ENCODE measurements around the gene GNAT2.

GNAT2 gene

GRCh38 chr1:109625601-109626560 lies 6.5 kb upstream of the GNAT2 start:
- H3K9ac ChIP-seq (ENCODE audit: low read depth, low read length) = no peak overlapping the region
- no peaks in the 10 kb centered on the region; the same call in 1 of the 2 replicates for H3K4me1 ChIP-seq (ENCODE audit: control insufficient read depth, insufficient read depth, low read length)

GRCh38 chr1:109625176-109625575 lies 5.8 kb upstream of the GNAT2 start:
- H3K27me3 ChIP-seq (ENCODE audit: control insufficient read depth, insufficient read depth, low read length) = no peaks in the 10 kb centered on the region
- no peaks in the 10 kb centered on the region; the same call in 1 of the 2 replicates for H3K4me1 ChIP-seq (ENCODE audit: control insufficient read depth, insufficient read depth, low read length)
- H3K36me3 ChIP-seq (ENCODE audit: control insufficient read depth, insufficient read depth, low read length) = peaks cover 38% of the 10 kb centered on the region
- H3K9me3 ChIP-seq (ENCODE audit: control insufficient read depth, insufficient read depth, low read length) = no peaks in the 10 kb centered on the region
- no peak overlapping the region for H3K27ac ChIP-seq (ENCODE audit: low read depth, low read length)
- no peak overlapping the region for H3K9ac ChIP-seq (ENCODE audit: low read depth, low read length)
- no peak overlapping the region for H3K4me3 ChIP-seq (ENCODE audit: low read depth, low read length)

More at GRCh38 chr1:109625601-109626560, 6.5 kb upstream of the GNAT2 start:
- Histone ChIP-seq H3K36me3 (ENCODE audit: control insufficient read depth, insufficient read depth, low read length) (peaks cover 41% of the 10 kb centered on the region), H3K4me3 (ENCODE audit: low read depth, low read length) (no peak overlapping the region), H3K9me3 (ENCODE audit: control insufficient read depth, insufficient read depth, low read length) (no peaks in the 10 kb centered on the region), H3K27me3 (ENCODE audit: control insufficient read depth, insufficient read depth, low read length) (no peaks in the 10 kb centered on the region), H3K27ac (ENCODE audit: low read depth, low read length) (no peak overlapping the region)

DNA sequence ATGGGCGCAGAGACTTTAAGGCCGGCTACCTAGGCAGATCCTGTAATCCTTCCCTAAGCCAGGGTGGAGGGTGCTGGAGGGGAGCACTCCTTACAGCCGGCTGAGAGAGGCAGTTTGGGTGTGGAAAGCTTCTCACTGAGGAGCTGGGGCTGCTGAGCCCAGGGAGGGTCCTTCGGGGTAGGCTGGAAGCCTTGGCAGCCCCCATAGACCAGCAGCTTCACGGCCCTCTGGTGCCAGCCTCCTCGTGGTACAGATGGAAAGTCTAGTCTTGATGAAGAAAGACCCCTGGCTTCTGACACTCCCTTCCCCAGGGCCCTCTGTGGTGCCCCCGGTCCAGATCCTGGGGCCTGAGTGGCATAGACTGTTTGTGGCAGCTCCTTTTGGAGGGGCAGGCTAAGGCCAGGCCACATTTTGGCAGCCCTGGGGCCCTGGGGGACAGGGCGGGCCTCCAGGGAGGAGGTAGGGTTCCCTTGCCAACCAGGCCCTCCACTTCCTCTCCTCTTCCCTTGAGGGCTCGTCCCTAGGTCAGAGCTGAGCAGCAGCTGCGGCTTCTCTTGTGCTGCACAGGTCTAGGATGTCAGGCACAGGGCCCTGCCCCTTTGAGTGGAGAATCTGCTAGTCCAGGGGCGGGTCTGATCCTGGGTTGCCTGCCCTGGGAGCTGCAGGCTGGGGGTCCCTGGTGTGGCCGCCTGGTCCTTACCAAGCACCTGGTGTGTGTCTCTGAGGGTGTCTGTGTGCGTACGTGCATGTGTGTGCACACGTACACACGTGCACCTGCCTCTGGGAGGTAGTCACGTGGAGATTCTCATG lies 5.0 kb upstream of the GNAT2 start:
- Histone ChIP-seq H3K36me3 (ENCODE audit: control insufficient read depth, insufficient read depth, low read length) (peaks cover 31% of the 10 kb centered on the region), H3K4me1 (ENCODE audit: control insufficient read depth, insufficient read depth, low read length) (peaks cover under 1% of the 10 kb centered on the region), H3K27ac (ENCODE audit: low read depth, low read length) (no peak overlapping the region), H3K4me3 (ENCODE audit: low read depth, low read length) (no peak overlapping the region), H3K9ac (ENCODE audit: low read depth, low read length) (no peak overlapping the region), H3K9me3 (ENCODE audit: control insufficient read depth, insufficient read depth, low read length) (no peaks in the 10 kb centered on the region), H3K27me3 (ENCODE audit: control insufficient read depth, insufficient read depth, low read length) (no peaks in the 10 kb centered on the region)

GRCh38 chr1:109623601-109624161 lies 4.3 kb upstream of the GNAT2 start:
- Histone ChIP-seq H3K4me3 (ENCODE audit: low read depth, low read length) (no peak overlapping the region), H3K9me3 (ENCODE audit: control insufficient read depth, insufficient read depth, low read length) (no peaks in the 10 kb centered on the region), H3K27me3 (ENCODE audit: control insufficient read depth, insufficient read depth, low read length) (no peaks in the 10 kb centered on the region), H3K36me3 (ENCODE audit: control insufficient read depth, insufficient read depth, low read length) (peaks cover 24% of the 10 kb centered on the region), H3K27ac (ENCODE audit: low read depth, low read length) (no peak overlapping the region), H3K4me1 (ENCODE audit: control insufficient read depth, insufficient read depth, low read length) (peaks cover 8% of the 10 kb centered on the region), H3K9ac (ENCODE audit: low read depth, low read length) (no peak overlapping the region)

- H3K4me3 ChIP-seq (ENCODE audit: low read depth, low read length) = no peak overlapping the region
- H3K27me3 ChIP-seq (ENCODE audit: control insufficient read depth, insufficient read depth, low read length) = no peaks in the 10 kb centered on the region
- H3K9ac ChIP-seq (ENCODE audit: low read depth, low read length) = no peak overlapping the region
- H3K9me3 ChIP-seq (ENCODE audit: control insufficient read depth, insufficient read depth, low read length) = no peaks in the 10 kb centered on the region
- H3K27ac ChIP-seq (ENCODE audit: low read depth, low read length) = no peak overlapping the region
- H3K4me1 ChIP-seq (ENCODE audit: control insufficient read depth, insufficient read depth, low read length) = peaks cover 13% of the 10 kb centered on the region
- peaks cover 16% of the 10 kb centered on the region for H3K36me3 ChIP-seq (ENCODE audit: control insufficient read depth, insufficient read depth, low read length)
Measured at GRCh38 chr1:109622895-109623294, 3.5 kb upstream of the GNAT2 start.

GRCh38 chr1:109622137-109622892 lies 2.9 kb upstream of the GNAT2 start:
- Histone ChIP-seq H3K4me1 (ENCODE audit: control insufficient read depth, insufficient read depth, low read length) (peaks cover 19% of the 10 kb centered on the region), H3K36me3 (ENCODE audit: control insufficient read depth, insufficient read depth, low read length) (peaks cover 10% of the 10 kb centered on the region), H3K9me3 (ENCODE audit: control insufficient read depth, insufficient read depth, low read length) (no peaks in the 10 kb centered on the region), H3K27ac (ENCODE audit: low read depth, low read length) (no peak overlapping the region), H3K27me3 (ENCODE audit: control insufficient read depth, insufficient read depth, low read length) (no peaks in the 10 kb centered on the region), H3K4me3 (ENCODE audit: low read depth, low read length) (no peak overlapping the region), H3K9ac (ENCODE audit: low read depth, low read length) (no peak overlapping the region)

GRCh38 chr1:109621379-109622136 lies 2.1 kb upstream of the GNAT2 start:
- H3K4me3 ChIP-seq (ENCODE audit: low read depth, low read length) = peak overlapping the region; percentile 85; the same call in 1 of the 2 replicates
- H3K36me3 ChIP-seq (ENCODE audit: control insufficient read depth, insufficient read depth, low read length) = peaks cover 3% of the 10 kb centered on the region
- H3K27me3 ChIP-seq (ENCODE audit: control insufficient read depth, insufficient read depth, low read length) = no peaks in the 10 kb centered on the region
- H3K4me1 ChIP-seq (ENCODE audit: control insufficient read depth, insufficient read depth, low read length) = peaks cover 26% of the 10 kb centered on the region
- no peak overlapping the region for H3K9ac ChIP-seq (ENCODE audit: low read depth, low read length)
- no peak overlapping the region for H3K27ac ChIP-seq (ENCODE audit: low read depth, low read length)
- H3K9me3 ChIP-seq (ENCODE audit: control insufficient read depth, insufficient read depth, low read length) = no peaks in the 10 kb centered on the region

DNA sequence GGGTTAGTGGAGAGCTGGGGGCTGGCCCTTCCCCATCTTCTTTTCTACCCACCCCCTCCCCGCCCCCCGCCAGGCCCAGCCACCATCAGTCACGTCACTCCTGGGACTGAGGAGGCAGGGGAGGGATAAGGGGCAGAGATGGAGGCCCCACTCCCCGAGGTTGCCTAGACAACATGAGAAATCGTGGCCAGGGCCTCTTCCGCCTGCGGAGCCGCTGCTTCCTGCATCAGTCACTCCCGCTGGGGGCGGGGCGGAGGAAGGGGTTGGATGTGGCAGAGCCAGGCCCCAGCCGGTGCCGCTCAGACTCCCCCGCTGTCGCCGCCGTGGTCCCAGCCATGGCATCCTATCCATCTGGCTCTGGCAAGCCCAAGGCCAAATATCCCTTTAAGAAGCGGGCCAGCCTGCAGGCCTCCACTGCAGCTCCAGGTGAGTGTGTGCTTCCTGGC lies 1.4 kb upstream of the GNAT2 start:
- H3K4me3 ChIP-seq (ENCODE audit: low read depth, low read length) = peak overlapping the region; percentile 85
- no peaks in the 10 kb centered on the region for H3K27me3 ChIP-seq (ENCODE audit: control insufficient read depth, insufficient read depth, low read length)
- H3K27ac ChIP-seq (ENCODE audit: low read depth, low read length) = peak overlapping the region; percentile 59
- no peak overlapping the region for H3K9ac ChIP-seq (ENCODE audit: low read depth, low read length)
- peaks cover 26% of the 10 kb centered on the region for H3K4me1 ChIP-seq (ENCODE audit: control insufficient read depth, insufficient read depth, low read length)
- no peaks in the 10 kb centered on the region for H3K36me3 ChIP-seq (ENCODE audit: control insufficient read depth, insufficient read depth, low read length)
- no peaks in the 10 kb centered on the region for H3K9me3 ChIP-seq (ENCODE audit: control insufficient read depth, insufficient read depth, low read length)

DNA sequence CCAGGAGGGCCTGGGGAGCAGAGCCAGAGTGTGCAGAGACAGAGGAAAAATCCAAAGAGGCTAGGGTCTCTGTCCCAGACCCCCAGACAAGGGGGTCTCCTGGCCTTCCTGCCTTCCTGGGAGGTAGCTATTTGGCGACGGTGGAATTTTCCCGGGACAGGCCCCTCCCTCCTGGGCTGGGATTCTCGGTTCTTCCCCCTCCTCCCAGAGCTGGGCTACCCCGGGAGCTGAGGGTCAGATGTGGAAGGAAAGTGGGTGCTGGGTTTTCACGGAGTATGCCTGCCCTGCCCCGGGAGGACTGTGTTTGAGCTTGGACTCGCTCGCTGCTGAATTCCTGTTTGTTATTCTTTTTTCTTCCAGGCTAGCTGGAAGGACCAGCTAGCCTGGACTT lies 980 bp upstream of the GNAT2 start:
- no peaks in the 10 kb centered on the region for H3K36me3 ChIP-seq (ENCODE audit: control insufficient read depth, insufficient read depth, low read length)
- no peaks in the 10 kb centered on the region for H3K9me3 ChIP-seq (ENCODE audit: control insufficient read depth, insufficient read depth, low read length)
- H3K9ac ChIP-seq (ENCODE audit: low read depth, low read length) = peak overlapping the region; percentile 67
- H3K27ac ChIP-seq (ENCODE audit: low read depth, low read length) = peak overlapping the region; percentile 59
- H3K4me1 ChIP-seq (ENCODE audit: control insufficient read depth, insufficient read depth, low read length) = peaks cover 26% of the 10 kb centered on the region
- no peaks in the 10 kb centered on the region for H3K27me3 ChIP-seq (ENCODE audit: control insufficient read depth, insufficient read depth, low read length)
- H3K4me3 ChIP-seq (ENCODE audit: low read depth, low read length) = peak overlapping the region; percentile 85
